Transverse colon (tissue), 3 donors: Measurements from ENCODE around the gene SNTG2.

Experiments used
- EP300 ChIP-seq: sonication (generic); formaldehyde crosslinking; IDR thresholded peaks from one replicate; pipeline ENCODE4 v1.6.1; 2017; ENCODE audit warnings: antibody characterized with exemption, low read depth
- POLR2AphosphoS5 ChIP-seq, 3 donors: sonication (generic); formaldehyde crosslinking; IDR thresholded peaks; one replicate each; pipeline ENCODE4 v1.6.1; 2016; ENCODE audit warnings: antibody characterized with exemption in 3 of 3

GRCh38 chr2:902584-902983 lies 48.1 kb upstream of the SNTG2 start:
- TF ChIP-seq EP300 (no peak), POLR2AphosphoS5 (IDR thresholded peaks at IDR 0.05) (no peak)
